OCI-LY7 (cell line): ENCODE results near the gene SBF1. TPM values are rescaled to one million over a fixed set of nuclear protein-coding genes. Genes with fewer than 3 reads are reported as not detected.

Experiments
- BruUV-seq: library from RNA; stranded (reverse); fragments of 400-500 nt; replicated peaks from 2 replicates; lab custom pipeline; 2021; lab: Mats Ljungman, UMichigan
- CTCF ChIA-PET: fragments of 300-600 bp; sonication (Branson Sonifier 250); formaldehyde crosslinking; loops from one replicate; lab custom pipeline; 2022; ENCODE audit warnings: antibody characterized with exemption; ENCODE audit not compliant: unreplicated experiment; lab: Charles Lee
- POLR2A ChIA-PET: fragments of 300-600 bp; sonication (Branson Sonifier 250); formaldehyde crosslinking; loops from one replicate; lab custom pipeline; 2022; ENCODE audit warnings: antibody characterized with exemption; lab: Charles Lee
- DNase-seq: peaks from one replicate; pipeline ENCODE4 v3.0.0-alpha.2; 2015; ENCODE audit warnings: low spot score
- H2AFZ ChIP-seq: fragments of 200-600 bp; sonication (generic), shearing (Covaris generic); 2 replicates; pipeline ENCODE4 v1.6.1; 2014; ENCODE audit warnings: mild to moderate bottlenecking, antibody characterized with exemption, low read length, moderate library complexity
- H3K27ac ChIP-seq: fragments of 200-600 bp; sonication (generic); 2 replicates; pipeline ENCODE4 v1.5.1; 2014; ENCODE audit warnings: mixed run types, low read depth, mild to moderate bottlenecking, moderate library complexity, low read length, inconsistent platforms; ENCODE audit not compliant: poor library complexity, severe bottlenecking
- H3K36me3 ChIP-seq: fragments of 200-600 bp; sonication (generic); 2 replicates; pipeline ENCODE4 v1.6.1; 2014; ENCODE audit warnings: mild to moderate bottlenecking, antibody characterized with exemption, low read length, moderate library complexity, mixed read lengths; ENCODE audit not compliant: insufficient read depth
- H3K4me1 ChIP-seq: fragments of 200-600 bp; sonication (generic); 2 replicates; pipeline ENCODE4 v1.5.1; 2014; ENCODE audit warnings: mild to moderate bottlenecking, low read length; ENCODE audit not compliant: insufficient read depth, poor library complexity, severe bottlenecking
- H3K4me2 ChIP-seq: fragments of 200-600 bp; sonication (generic); 2 replicates; pipeline ENCODE4 v1.6.1; 2014; ENCODE audit warnings: mild to moderate bottlenecking, low read length
- H3K4me3 ChIP-seq: fragments of 200-600 bp; sonication (generic); 2 replicates; pipeline ENCODE4 v1.5.1; 2014; ENCODE audit warnings: mild to moderate bottlenecking, low read depth, low read length; ENCODE audit not compliant: poor library complexity, severe bottlenecking
- H3K79me2 ChIP-seq: fragments of 200-600 bp; sonication (generic); 2 replicates; pipeline ENCODE4 v1.6.1; 2016; ENCODE audit warnings: low read depth, mild to moderate bottlenecking, low read length, moderate library complexity, mixed read lengths; ENCODE audit not compliant: insufficient read depth
- H3K9me2 ChIP-seq: fragments of 200-600 bp; sonication (generic); 2 replicates; pipeline ENCODE4 v1.6.1; 2016; ENCODE audit warnings: mild to moderate bottlenecking, low read length, mixed read lengths; ENCODE audit not compliant: insufficient read depth
- H3K9me3 ChIP-seq: fragments of 200-600 bp; sonication (generic); 2 replicates; pipeline ENCODE4 v1.6.1; 2014; ENCODE audit warnings: mild to moderate bottlenecking, mixed run types, low read length, mixed read lengths
- H4K20me1 ChIP-seq: fragments of 200-600 bp; sonication (generic); 2 replicates; pipeline ENCODE4 v1.6.1; 2014; ENCODE audit warnings: mild to moderate bottlenecking, antibody characterized with exemption, low read length, moderate library complexity, mixed read lengths; ENCODE audit not compliant: insufficient read depth
- CTCF ChIP-seq: fragments of 200-600 bp; sonication (generic); conservative IDR thresholded peaks from 2 replicates; pipeline ENCODE4 v1.5.1; 2014; ENCODE audit warnings: mild to moderate bottlenecking, antibody characterized with exemption, low read length, moderate library complexity, mixed read lengths
- EZH2phosphoT487 ChIP-seq: fragments of 200-600 bp; sonication (generic); IDR thresholded peaks from 2 replicates; pipeline ENCODE4 v1.6.1; 2018; ENCODE audit warnings: low read depth, borderline replicate concordance, mild to moderate bottlenecking, mixed run types, antibody characterized with exemption, low read length, moderate library complexity, mixed read lengths
- intact Hi-C: fragments of 100-400 bp; cut with micrococcal nuclease; formaldehyde crosslinking; loops from one replicate; pipeline ENCODE4 v1.10.0; 2022; ENCODE audit not compliant: unreplicated experiment
- total RNA-seq, 2 experiments: library from RNA; depleted of rRNA in 1 of 2; stranded (reverse); fragments of >200 nt in 1 of 2; shearing (Covaris generic) in 1 of 2; gene quantifications; 2 replicates each; pipeline ENCODE4 v1.2.3, GENCODE V29; 2014 to 2022

The SBF1 gene
- total RNA-seq, 2 experiments from 2014 or later: 177 to 181 TPM

- Histone ChIP-seq H3K9me2 (no peaks in the 10 kb centered on the region), H3K4me2 (no peak overlapping the region), H3K4me3 (no peak overlapping the region), H3K9me3 (no peaks in the 10 kb centered on the region), H3K79me2 (no peaks in the 10 kb centered on the region), H3K27ac (no peak overlapping the region), H2AFZ (no peak overlapping the region), H3K36me3 (peaks cover 97% of the 10 kb centered on the region), H3K4me1 (no peaks in the 10 kb centered on the region), H4K20me1 (no peaks in the 10 kb centered on the region)
- DNase-seq: no peak
- no peak for TF ChIP-seq EZH2phosphoT487
- TF ChIP-seq CTCF: no peak
- intact Hi-C loops: no loop called here
- POLR2A ChIA-PET: no interaction called here
- CTCF ChIA-PET: no interaction called here
- no TSS peak for BruUV-seq
Observed at GRCh38 chr22:50460938-50461337, 13.9 kb downstream of the SBF1 start.

GRCh38 chr22:50459496-50460140, 15.2 kb downstream of the SBF1 start:
- intact Hi-C loops: no loop called here
- BruUV-seq: TSS peak; percentile 59
- DNase-seq: no peak
- Histone ChIP-seq H3K9me2 (no peaks in the 10 kb centered on the region), H3K9me3 (no peaks in the 10 kb centered on the region), H3K4me1 (no peaks in the 10 kb centered on the region), H3K27ac (no peak overlapping the region), H3K4me3 (no peak overlapping the region), H3K79me2 (no peaks in the 10 kb centered on the region), H3K4me2 (no peak overlapping the region), H2AFZ (no peak overlapping the region), H3K36me3 (peaks cover 97% of the 10 kb centered on the region), H4K20me1 (no peaks in the 10 kb centered on the region)
- CTCF ChIA-PET: no interaction called here
- POLR2A ChIA-PET: interaction anchor here (0.6 kb wide), 1 partner anchor 319 kb away, joined by 3 read pairs; no protein-coding TSS in a partner anchor
- 0 out of 2 replicates have a peak, but pooled peaks have one; percentile 29 for TF ChIP-seq CTCF
- no peak for TF ChIP-seq EZH2phosphoT487

GRCh38 chr22:50459016-50459415, 15.8 kb downstream of the SBF1 start:
- no peak overlapping the region for H2AFZ ChIP-seq
- no peak overlapping the region for H3K4me2 ChIP-seq
- TF ChIP-seq EZH2phosphoT487 (no peak), CTCF (no peak)
- intact Hi-C loops: no loop called here
- ChIA-PET CTCF (no interaction called here), POLR2A (interaction anchor here (0.6 kb wide), 1 partner anchor 319 kb away, joined by 3 read pairs; no protein-coding TSS in a partner anchor)
- no peak overlapping the region for H3K4me3 ChIP-seq
- no peaks in the 10 kb centered on the region for H3K4me1 ChIP-seq
- peaks cover 97% of the 10 kb centered on the region for H3K36me3 ChIP-seq
- BruUV-seq: no TSS peak
- H4K20me1 ChIP-seq: no peaks in the 10 kb centered on the region
- no peaks in the 10 kb centered on the region for H3K9me3 ChIP-seq
- H3K27ac ChIP-seq: no peak overlapping the region
- H3K9me2 ChIP-seq: no peaks in the 10 kb centered on the region
- H3K79me2 ChIP-seq: no peaks in the 10 kb centered on the region
- no peak for DNase-seq
